Measurements from ENCODE around the gene VRK3. TPM values are rescaled to one million over a fixed set of nuclear protein-coding genes. Genes with fewer than 3 reads are reported as not detected.

VRK3 gene
- total RNA-seq, 2 donors from 2014 or later = 27.5 to 33.4 TPM

DNA sequence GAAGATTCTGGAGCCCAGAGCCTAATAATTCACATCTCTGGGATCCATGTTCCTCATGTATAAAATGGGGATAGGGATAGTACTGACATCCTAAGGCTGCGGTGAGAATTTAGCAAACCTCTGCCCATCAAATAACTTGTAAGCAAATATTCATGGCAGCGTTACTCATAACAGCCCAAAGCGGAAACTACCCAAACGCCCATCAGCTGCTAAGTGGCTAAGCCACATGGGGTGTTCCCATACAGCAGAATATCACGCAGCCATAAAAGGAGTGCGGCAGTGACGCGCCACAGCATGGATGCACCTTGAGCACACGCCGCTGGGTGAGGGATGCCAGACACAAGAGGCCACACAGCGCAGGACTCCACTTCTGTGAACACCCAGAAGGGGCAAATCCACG, 19.7 kb downstream of the VRK3 start:
- ATAC-seq (ENCODE audit: insufficient number of reproducible peaks, low FRiP score, low read depth) = no peak
- TF ChIP-seq, protein P1, sequence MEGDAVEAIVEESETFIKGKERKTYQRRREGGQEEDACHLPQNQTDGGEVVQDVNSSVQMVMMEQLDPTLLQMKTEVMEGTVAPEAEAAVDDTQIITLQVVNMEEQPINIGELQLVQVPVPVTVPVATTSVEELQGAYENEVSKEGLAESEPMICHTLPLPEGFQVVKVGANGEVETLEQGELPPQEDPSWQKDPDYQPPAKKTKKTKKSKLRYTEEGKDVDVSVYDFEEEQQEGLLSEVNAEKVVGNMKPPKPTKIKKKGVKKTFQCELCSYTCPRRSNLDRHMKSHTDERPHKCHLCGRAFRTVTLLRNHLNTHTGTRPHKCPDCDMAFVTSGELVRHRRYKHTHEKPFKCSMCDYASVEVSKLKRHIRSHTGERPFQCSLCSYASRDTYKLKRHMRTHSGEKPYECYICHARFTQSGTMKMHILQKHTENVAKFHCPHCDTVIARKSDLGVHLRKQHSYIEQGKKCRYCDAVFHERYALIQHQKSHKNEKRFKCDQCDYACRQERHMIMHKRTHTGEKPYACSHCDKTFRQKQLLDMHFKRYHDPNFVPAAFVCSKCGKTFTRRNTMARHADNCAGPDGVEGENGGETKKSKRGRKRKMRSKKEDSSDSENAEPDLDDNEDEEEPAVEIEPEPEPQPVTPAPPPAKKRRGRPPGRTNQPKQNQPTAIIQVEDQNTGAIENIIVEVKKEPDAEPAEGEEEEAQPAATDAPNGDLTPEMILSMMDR (IDR thresholded peaks at IDR 0.05) = no peak
- Histone ChIP-seq H3K36me3 (peaks cover 54% of the 10 kb centered on the region), H3K9me3 (no peaks in the 10 kb centered on the region), H3K4me3 (no peak overlapping the region), H3K4me1 (ENCODE audit: control insufficient read depth in 1 of 2, low read depth in 2 of 2) (peaks cover 29 to 37% of the 10 kb centered on the region in 2 donors), H3K27me3 (replicated peaks; ENCODE audit: insufficient read depth) (no peaks in the 10 kb centered on the region), H3K27ac (peak overlapping the region; percentile 91 to 97)
- no peak for DNase-seq (ENCODE audit: low spot score)

DNA sequence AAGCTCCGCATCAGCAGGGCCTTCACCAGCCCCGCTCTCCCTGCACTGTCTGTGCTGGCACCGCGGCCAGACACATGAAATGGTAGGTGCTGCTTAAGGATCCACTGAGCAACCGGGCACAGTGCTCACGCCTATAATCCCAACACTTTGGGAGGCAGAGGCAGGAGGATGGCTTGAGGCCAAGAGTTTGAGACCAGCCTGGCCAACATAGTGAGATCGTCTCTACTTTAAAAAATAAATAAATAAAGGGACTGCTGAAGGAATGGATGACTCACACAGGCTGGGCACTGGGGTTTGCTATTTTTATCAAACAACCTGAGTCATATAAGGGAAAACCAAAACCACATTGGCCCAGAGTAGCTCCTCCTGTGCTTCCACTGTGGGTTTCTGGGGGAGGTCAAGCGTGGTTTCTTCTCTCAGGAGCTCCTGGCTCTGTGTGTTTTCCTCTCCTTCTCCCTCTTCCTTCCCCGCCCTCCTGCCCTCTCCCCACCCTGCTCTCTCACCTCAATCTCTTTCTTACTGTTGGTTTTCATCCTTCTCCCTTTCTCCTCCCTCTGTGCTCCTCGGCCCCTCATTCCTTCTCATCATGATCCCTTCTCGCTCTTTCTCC, 21.3 kb downstream of the VRK3 start:
- DNase-seq (ENCODE audit: low spot score) (peak; percentile 59), ATAC-seq (ENCODE audit: insufficient number of reproducible peaks, low FRiP score, low read depth) (peak; percentile 93)
- TF ChIP-seq, protein P1 (IDR thresholded peaks at IDR 0.05) = no peak
- peak overlapping the region; percentile 56 for H3K4me3 ChIP-seq
- H3K27ac ChIP-seq = peak overlapping the region; percentile 91 to 97
- peaks cover 29 to 37% of the 10 kb centered on the region in 2 donors for H3K4me1 ChIP-seq (ENCODE audit: control insufficient read depth in 1 of 2, low read depth in 2 of 2)
- H3K36me3 ChIP-seq = peaks cover 60% of the 10 kb centered on the region
- no peaks in the 10 kb centered on the region for H3K9me3 ChIP-seq
- H3K27me3 ChIP-seq (replicated peaks; ENCODE audit: insufficient read depth) = no peaks in the 10 kb centered on the region

DNA sequence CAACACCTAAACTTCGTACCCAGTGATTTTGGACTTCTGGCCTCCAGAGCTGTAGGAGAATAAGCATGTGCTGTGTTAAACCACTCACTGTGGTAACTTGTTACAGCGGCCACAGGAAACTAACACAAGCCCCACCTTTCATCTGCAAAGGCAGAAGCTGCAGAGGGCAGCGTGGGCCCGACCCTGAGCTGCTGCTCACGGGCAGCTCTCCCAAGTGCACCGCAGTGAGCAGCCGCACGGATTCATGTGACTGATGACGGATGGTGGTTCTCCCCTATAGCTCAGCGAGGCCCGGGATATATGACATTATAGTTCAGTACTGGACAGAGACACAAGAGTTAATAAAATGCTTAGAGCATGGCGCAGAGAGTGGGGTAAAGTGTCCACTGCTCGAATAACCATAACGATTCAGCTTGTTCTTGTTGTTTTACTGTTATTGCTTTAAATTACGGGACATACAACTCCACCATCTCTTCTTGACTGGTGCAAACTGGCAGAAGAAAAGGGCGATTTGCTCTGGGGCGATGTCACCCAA, 21.9 kb downstream of the VRK3 start:
- Histone ChIP-seq H3K27me3 (replicated peaks; ENCODE audit: insufficient read depth) (no peaks in the 10 kb centered on the region), H3K27ac (peak overlapping the region; percentile 54 to 91), H3K4me3 (no peak overlapping the region), H3K4me1 (ENCODE audit: control insufficient read depth in 1 of 2, low read depth in 2 of 2) (peaks cover 29 to 37% of the 10 kb centered on the region in 2 donors), H3K9me3 (no peaks in the 10 kb centered on the region), H3K36me3 (peaks cover 54% of the 10 kb centered on the region)
- TF ChIP-seq, protein P1 (IDR thresholded peaks at IDR 0.05) = no peak
- ATAC-seq (ENCODE audit: insufficient number of reproducible peaks, low FRiP score, low read depth) (no peak), DNase-seq (ENCODE audit: low spot score) (no peak)

DNA sequence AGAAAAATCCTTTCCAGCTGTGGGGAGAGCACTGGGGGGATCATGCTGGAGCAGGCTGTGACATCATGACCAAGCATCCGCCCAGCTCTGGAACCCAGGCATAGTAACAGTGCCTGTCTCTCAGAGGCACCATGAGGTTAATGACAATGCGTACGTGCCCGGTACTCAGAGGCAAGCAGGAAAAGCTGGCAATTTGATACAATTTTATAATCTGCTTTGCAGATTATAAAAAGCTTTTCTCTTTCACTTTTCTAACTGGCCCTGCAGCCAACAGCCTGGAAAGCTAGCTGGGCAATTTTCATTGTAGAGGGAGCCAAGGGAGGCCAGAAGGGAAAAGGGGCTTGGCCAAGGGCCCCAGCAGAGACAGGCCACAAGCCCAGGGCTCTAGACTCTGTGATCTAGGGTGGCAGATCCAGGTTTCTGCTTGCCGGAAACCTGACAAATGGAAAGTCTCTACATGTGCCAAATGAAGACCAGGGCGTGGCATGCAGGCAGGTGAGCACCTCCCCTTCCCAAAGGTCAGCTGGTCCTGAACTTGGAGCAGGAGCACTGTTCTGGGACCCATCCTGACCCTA, 22.7 kb downstream of the VRK3 start:
- Histone ChIP-seq H3K9me3 (no peaks in the 10 kb centered on the region), H3K36me3 (peaks cover 49% of the 10 kb centered on the region), H3K4me1 (ENCODE audit: control insufficient read depth in 1 of 2, low read depth in 2 of 2) (peaks cover 29 to 37% of the 10 kb centered on the region in 2 donors), H3K27me3 (replicated peaks; ENCODE audit: insufficient read depth) (no peaks in the 10 kb centered on the region), H3K27ac (peak overlapping the region; percentile 39 to 91), H3K4me3 (no peak overlapping the region)
- TF ChIP-seq, protein P1 (IDR thresholded peaks at IDR 0.05) = no peak
- DNase-seq (ENCODE audit: low spot score) = no peak
- no peak for ATAC-seq (ENCODE audit: insufficient number of reproducible peaks, low FRiP score, low read depth)

DNA sequence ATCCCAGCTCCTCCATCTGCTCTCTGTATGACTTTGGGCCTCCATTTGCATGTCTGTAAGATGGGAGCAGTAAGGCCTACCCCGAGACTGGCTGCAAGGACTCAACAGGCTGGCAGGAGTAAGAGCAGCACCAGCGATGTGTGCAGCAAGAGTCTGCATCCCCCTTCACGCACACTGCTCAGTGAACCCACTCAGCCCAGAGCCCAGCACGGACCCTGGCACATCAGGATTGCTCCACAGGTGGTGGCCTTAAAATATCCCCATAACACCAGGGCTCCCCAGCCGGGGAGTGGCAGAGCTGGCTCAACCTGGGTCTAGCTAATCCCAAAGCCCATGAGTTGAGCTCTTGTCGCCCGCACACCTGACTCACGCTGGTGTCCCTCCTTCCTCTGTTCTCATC, 23.4 kb downstream of the VRK3 start:
- TF ChIP-seq, protein P1 (IDR thresholded peaks at IDR 0.05) = no peak
- H3K36me3 ChIP-seq = peaks cover 45% of the 10 kb centered on the region
- peaks cover 29 to 37% of the 10 kb centered on the region in 2 donors for H3K4me1 ChIP-seq (ENCODE audit: control insufficient read depth in 1 of 2, low read depth in 2 of 2)
- ATAC-seq (ENCODE audit: insufficient number of reproducible peaks, low FRiP score, low read depth) = no peak
- peak overlapping the region; percentile 39 to 91 for H3K27ac ChIP-seq
- no peak overlapping the region for H3K4me3 ChIP-seq
- H3K9me3 ChIP-seq = no peaks in the 10 kb centered on the region
- no peaks in the 10 kb centered on the region for H3K27me3 ChIP-seq (replicated peaks; ENCODE audit: insufficient read depth)
- DNase-seq (ENCODE audit: low spot score) = no peak
